Stomach smooth muscle (tissue), 2 donors: ENCODE measurements around the gene GPC3.

ENCODE experiments used
- H3K27ac ChIP-seq: one replicate; pipeline ENCODE4 v1.7.0; 2013; ENCODE audit warnings: mild to moderate bottlenecking, low read length, inconsistent platforms
- H3K27me3 ChIP-seq, 2 donors: one replicate each; pipeline ENCODE4 v1.7.0; 2013; ENCODE audit warnings: low read length in 2 of 2; ENCODE audit not compliant: insufficient read depth in 2 of 2, control insufficient read depth in 1 of 2
- H3K36me3 ChIP-seq, 2 donors: one replicate each; pipeline ENCODE4 v1.7.0; 2013; ENCODE audit warnings: low read length in 2 of 2; ENCODE audit not compliant: control insufficient read depth in 2 of 2, insufficient read depth in 2 of 2
- H3K4me1 ChIP-seq: one replicate; pipeline ENCODE4 v1.7.0; 2013; ENCODE audit warnings: low read length; ENCODE audit not compliant: control insufficient read depth, insufficient read depth
- H3K4me3 ChIP-seq, 2 donors: one replicate each; pipeline ENCODE4 v1.7.0; 2013; ENCODE audit warnings: low read length in 2 of 2
- H3K9ac ChIP-seq, 2 donors: one replicate each; pipeline ENCODE4 v1.7.0; 2013; ENCODE audit warnings: low read length in 2 of 2, mild to moderate bottlenecking in 1 of 2
- H3K9me3 ChIP-seq, 2 donors: one replicate each; pipeline ENCODE4 v1.7.0; 2013; ENCODE audit warnings: low read length in 2 of 2; ENCODE audit not compliant: control insufficient read depth in 2 of 2
- donor health status: healthy.
- donor health status: Pancreatic carcinoma.

GPC3 gene

DNA sequence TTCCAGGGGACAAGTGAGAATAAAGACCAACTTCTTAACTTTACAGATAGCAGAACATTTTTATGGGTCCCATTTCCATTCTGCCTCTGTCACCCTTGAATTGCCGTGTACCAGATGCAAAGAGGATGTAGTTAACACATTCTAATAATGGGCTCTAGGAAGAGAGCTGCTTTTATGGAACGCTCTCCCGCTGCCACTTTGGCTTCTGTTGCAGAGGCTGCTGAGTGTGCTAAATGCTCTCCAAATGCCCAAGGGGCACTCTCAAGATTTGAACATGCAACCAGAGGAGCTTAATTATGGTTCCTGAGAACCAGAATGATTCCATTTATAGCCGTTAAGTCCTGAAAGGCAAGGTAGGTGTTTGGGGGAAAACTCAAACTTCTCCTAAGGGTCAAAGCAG, 28.1 kb upstream of the GPC3 start:
- Histone ChIP-seq H3K9me3 (no peaks in the 10 kb centered on the region), H3K4me3 (no peak overlapping the region), H3K27ac (no peak overlapping the region), H3K4me1 (no peaks in the 10 kb centered on the region), H3K27me3 (no peaks in the 10 kb centered on the region), H3K36me3 (no peaks in the 10 kb centered on the region), H3K9ac (no peak overlapping the region)

DNA sequence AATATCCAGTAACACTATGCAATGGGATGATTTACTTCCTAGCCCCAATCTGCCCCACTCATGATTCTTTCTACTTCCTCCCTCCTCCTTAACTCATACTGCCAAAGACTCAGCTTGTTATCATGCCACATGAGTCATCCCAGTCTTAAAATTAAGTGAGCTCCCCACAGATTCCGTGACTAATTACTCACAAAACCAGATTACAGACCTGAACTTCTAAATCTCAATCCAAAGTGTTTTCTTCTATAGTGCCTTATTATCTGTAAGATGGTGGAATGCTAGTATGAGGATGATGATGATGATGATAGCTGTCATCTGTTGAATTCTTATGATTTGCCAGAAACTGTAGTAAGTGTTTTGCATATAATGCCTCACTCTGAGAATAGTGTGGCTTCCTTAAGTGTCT, 27.7 kb upstream of the GPC3 start:
- no peak overlapping the region for H3K4me3 ChIP-seq
- H3K27me3 ChIP-seq = no peaks in the 10 kb centered on the region
- H3K4me1 ChIP-seq = no peaks in the 10 kb centered on the region
- H3K27ac ChIP-seq = no peak overlapping the region
- H3K36me3 ChIP-seq = no peaks in the 10 kb centered on the region
- H3K9ac ChIP-seq = no peak overlapping the region
- H3K9me3 ChIP-seq = no peaks in the 10 kb centered on the region

DNA sequence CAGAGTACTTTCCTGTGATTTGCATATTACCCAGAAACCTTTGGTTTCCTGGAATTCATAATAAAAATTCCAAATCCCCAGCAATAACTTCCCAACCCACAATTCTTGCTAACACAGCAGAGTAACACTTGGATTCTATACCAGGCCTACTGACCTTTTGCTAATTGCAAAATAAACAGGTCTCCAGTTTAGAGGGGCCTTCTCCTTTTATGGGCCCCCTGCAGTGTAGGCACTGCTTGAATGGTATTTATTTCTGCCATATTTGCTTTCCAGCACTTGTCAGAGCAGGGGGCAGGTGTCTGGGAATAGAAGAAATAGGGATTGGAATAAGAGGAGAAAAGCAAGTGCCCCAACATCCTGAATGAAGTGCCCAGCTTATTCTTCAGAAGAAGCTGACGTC, 25.3 kb upstream of the GPC3 start:
- Histone ChIP-seq H3K27ac (no peak overlapping the region), H3K4me3 (no peak overlapping the region), H3K9me3 (no peaks in the 10 kb centered on the region), H3K36me3 (no peaks in the 10 kb centered on the region), H3K4me1 (no peaks in the 10 kb centered on the region), H3K27me3 (no peaks in the 10 kb centered on the region), H3K9ac (no peak overlapping the region)

DNA sequence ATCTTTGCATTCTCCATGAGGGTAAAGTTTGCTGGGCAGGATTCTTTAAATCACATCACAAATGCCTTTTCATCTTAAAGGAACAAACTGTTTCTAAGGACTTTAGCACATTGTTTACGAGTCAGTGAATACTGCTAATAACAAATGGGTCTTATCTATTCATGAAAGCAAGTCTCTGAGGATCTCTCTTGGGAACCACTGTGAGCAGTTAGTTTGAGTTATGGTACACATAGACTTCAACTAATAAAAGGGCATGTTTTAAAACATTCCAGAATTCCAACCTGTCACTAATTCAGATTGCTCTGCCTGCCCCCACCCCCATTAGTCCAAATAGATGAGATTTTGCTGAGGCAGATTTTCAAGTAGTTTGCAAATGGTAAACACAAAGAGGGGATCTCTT, 22.3 kb upstream of the GPC3 start:
- Histone ChIP-seq H3K27ac (no peak overlapping the region), H3K27me3 (no peaks in the 10 kb centered on the region), H3K4me1 (peaks cover 3% of the 10 kb centered on the region), H3K9ac (no peak overlapping the region), H3K4me3 (no peak overlapping the region), H3K9me3 (no peaks in the 10 kb centered on the region), H3K36me3 (no peaks in the 10 kb centered on the region)

DNA sequence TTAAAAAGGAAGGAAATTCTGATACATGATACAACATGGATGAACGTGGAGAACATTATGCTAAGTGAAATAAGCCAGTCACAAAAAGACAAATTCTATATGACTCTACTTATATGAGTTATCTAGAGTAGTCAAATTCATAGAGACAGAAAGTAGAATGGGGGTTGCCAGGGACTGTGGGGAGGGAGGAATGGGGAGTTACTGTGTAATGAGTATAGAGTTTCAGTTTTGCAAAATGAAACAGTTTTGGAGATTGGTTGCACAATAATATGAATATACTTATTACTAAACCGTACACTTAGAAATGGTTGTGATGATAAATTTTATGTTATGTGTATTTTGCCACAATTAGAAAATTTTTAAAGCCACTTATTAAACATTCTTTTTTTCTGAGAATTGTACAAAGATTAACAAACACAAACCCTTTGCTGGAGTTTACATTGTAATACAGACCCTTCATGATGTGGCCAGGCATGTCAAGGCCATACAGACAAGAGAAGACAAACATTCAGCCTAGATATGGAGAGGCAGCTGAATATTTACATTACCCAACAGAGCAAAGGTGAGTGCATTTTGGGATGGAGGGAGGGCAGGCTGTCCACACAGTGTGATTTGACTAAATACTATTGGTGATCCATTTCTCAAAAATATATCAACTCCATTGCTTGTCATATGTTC, 21.2 kb upstream of the GPC3 start:
- no peak overlapping the region for H3K4me3 ChIP-seq
- peaks cover 3% of the 10 kb centered on the region for H3K4me1 ChIP-seq
- H3K9me3 ChIP-seq = no peaks in the 10 kb centered on the region
- H3K27ac ChIP-seq = no peak overlapping the region
- no peaks in the 10 kb centered on the region for H3K27me3 ChIP-seq
- H3K9ac ChIP-seq = no peak overlapping the region
- no peaks in the 10 kb centered on the region for H3K36me3 ChIP-seq

DNA sequence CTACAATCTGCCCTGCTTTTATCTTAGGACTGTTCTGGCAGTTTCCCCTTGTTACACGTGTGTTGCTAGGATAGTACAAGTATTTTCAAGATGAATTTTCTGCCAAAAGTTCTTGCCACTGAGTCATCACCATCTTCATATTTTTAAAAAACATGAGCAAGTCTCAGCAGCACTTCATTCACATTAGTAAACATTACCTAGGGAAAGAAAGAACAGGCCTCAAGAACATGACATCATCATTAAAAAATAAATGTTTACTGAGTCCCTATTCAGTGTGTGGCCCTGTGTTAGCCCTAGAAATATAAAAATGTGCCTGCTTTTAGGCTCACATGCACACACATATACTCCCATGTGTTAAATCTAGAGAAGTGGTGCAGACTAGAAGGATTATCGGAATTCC, 18.7 kb upstream of the GPC3 start:
- no peak overlapping the region for H3K27ac ChIP-seq
- H3K27me3 ChIP-seq = no peaks in the 10 kb centered on the region
- no peak overlapping the region for H3K9ac ChIP-seq

DNA sequence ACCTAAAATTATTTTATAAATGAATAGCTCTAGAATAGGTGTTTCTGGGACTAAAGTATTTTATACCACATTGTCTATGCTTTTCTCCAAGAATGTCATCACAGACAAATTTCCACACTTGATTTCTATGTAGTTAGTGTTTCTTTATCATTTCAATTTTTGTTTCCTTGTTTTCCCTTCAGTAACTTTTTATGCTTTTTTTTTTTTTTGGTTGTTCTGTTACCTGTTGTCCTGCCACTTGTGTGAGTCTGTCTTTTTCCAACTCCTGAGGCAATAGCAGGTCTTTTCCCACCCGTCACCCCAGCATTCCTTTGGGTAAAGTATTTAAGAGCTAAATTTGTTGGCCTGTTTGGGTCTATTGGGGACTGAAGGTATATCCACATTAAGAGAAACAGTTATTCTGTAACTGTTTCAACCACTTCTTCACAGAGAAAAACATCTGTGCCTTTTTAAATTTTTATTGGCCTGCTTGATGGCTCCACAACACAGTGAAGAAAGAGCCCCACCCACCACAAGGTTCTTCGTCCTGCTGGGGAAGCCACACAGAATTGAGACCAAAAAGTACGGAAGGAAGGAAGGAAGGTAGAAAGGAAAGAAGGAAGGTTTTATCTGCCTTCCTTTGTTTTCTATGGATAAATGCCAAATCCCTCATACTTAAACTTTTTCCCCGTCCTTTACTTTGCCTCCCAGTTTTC, 17.7 kb upstream of the GPC3 start:
- Histone ChIP-seq H3K27me3 (no peaks in the 10 kb centered on the region), H3K36me3 (no peaks in the 10 kb centered on the region), H3K4me1 (peaks cover 3% of the 10 kb centered on the region), H3K9me3 (no peaks in the 10 kb centered on the region), H3K9ac (no peak overlapping the region), H3K4me3 (no peak overlapping the region), H3K27ac (no peak overlapping the region)

More for the DNA sequence above, 18.7 kb upstream of the GPC3 start:
- Histone ChIP-seq H3K4me3 (no peak overlapping the region), H3K9me3 (no peaks in the 10 kb centered on the region), H3K36me3 (no peaks in the 10 kb centered on the region), H3K4me1 (peaks cover 3% of the 10 kb centered on the region)

DNA sequence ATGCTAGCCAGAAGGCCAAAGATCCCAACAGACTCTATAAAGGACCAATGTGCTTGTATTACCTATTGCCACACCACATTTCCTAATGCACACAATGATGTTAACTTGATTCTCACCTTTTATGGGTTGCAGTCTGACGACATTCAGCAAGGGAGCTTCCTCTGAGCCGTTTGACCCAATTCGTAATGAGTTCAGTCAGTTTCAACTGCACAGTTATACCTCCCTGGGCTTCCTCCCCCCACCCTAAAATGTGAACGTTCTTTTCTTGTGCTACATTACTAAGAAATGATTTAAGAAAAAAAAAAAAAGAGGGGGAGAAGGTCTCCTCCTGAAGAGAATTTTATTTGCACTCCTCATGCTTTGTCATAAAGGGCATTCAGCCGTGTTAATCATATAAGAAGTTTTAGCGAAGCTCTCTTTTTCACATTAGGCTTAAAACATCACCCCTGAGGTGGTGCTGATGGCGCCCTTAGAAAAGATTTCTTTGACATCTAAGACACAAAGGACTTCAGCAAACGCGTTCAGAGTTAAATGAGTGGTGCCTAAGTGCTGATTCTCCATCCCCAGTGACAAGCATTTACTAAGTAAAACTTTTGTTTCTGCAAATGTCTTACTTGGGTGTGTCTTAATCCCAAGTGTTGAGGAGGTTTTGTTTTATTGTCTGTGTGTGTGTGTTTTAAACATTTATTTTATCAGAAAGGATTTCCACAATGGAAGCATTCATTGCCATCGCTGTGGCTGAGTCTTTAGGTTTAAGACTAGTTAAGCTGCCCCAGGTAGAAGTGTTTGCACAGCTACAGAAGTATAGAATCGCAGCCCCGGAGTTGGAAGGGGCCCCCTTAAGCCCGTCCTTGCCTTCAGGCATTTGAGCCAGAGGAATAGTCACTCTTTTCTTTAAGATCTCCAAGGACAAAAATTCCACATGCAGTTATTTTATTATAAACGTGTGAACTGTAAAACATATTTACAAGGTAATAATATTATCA, 15.2 kb upstream of the GPC3 start:
- no peaks in the 10 kb centered on the region for H3K9me3 ChIP-seq
- H3K27me3 ChIP-seq = no peaks in the 10 kb centered on the region
- H3K4me3 ChIP-seq = no peak overlapping the region
- H3K9ac ChIP-seq = no peak overlapping the region
- H3K27ac ChIP-seq = no peak overlapping the region
- no peaks in the 10 kb centered on the region for H3K36me3 ChIP-seq
- H3K4me1 ChIP-seq = peaks cover 3% of the 10 kb centered on the region

DNA sequence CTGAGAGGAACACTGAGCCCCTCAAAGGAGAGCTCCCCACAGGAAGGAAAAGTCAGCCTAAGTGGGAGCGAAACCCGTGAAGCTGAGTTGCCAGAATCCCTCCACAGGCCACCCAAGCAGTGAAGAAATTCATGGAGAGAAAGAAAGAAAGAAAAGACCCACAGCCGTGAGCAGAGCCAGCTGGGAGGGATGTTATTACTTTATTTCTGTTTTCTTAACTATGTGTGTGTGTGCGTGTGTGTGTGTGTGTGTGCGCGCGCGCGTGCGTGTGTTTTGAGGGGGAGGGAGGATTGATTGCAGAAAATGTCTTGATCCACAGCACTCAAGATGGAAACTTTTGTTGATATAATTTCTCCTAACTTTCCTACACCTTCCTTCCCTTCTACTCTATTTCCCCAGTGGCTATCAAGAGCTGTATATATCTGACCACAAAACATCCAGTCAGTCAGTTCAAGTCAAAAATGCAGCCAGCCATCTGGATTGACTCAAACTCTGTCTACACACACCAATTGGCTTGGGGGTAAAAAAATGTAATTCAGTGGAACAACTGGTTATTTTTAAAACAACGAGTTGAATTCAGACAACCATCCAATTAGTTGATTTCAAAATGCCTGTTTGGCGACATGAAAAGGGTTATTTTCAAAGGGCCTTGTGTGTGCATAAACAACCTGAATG, 13.8 kb upstream of the GPC3 start:
- Histone ChIP-seq H3K4me1 (peaks cover 1% of the 10 kb centered on the region), H3K9me3 (no peaks in the 10 kb centered on the region), H3K27ac (peak overlapping the region; percentile 53), H3K9ac (no peak overlapping the region), H3K4me3 (no peak overlapping the region), H3K36me3 (no peaks in the 10 kb centered on the region), H3K27me3 (no peaks in the 10 kb centered on the region)

DNA sequence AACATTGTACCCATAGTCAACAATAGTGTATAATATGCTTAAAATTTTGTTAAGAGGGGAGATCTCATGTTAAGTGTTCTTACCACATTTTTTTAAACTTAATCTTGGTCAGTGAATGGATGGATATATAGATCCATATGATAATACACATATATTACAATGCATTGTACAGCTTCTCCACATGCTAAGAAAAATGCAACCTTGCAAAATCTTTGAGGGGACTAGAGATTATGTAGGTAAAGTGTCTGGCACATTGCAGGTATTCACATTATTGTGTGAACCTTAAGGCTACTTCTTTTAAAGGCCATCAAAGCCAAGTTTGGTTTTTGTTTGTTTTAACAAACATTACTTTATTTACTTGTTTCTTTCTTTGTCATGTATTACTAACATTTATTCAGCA, 10.4 kb upstream of the GPC3 start:
- Histone ChIP-seq H3K4me1 (no peaks in the 10 kb centered on the region), H3K9me3 (no peaks in the 10 kb centered on the region), H3K4me3 (no peak overlapping the region), H3K9ac (no peak overlapping the region), H3K27me3 (peaks cover 0 to 3% of the 10 kb centered on the region in 2 donors), H3K27ac (no peak overlapping the region), H3K36me3 (no peaks in the 10 kb centered on the region)
